Measurements from ENCODE around the gene PRR5L. TPM values are rescaled to one million over a fixed set of nuclear protein-coding genes. Genes with fewer than 3 reads are reported as not detected.

Gene PRR5L
- total and polyA plus RNA-seq, 9 of the 15 experiments (the other 6 are each of a cell fraction or from before 2014, with no cell fraction given) = 0.11 to 0.60 (median 0.36) TPM; not detected in 2

DNA sequence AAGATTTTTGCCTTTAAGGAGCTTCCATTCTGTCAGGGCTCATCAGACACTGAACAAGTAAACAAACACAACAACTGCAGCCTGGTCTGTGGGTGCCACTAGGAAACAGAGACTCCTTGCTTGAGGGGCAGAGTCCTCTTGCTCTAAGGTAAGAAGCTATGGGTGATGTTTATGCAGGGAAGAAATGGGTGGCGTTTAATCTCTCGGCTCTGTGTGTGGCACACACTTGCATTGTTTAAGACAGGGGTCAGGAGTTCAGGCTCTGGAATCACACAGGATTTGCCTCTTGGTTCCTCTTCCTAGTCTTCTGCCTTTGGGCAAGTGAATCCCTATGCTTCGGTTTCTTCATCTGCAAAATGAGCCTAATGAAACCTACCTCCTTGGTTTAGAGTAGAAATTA is 90.3 kb downstream of the PRR5L start:
- no peak overlapping the region for H3K4me3 ChIP-seq
- H3K9ac ChIP-seq (ENCODE audit: insufficient read depth in 1 of 2, low read depth in 2 of 2, low read length in 2 of 2) = no peak overlapping the region
- TF ChIP-seq ZHX1 (conservative IDR thresholded peaks at IDR 0.05; ENCODE audit: low read length) (no peak), U2AF1 (optimal IDR thresholded peaks at IDR 0.05; ENCODE audit: low read depth, low read length) (no peak), CBX1 (IDR thresholded peaks at IDR 0.05; ENCODE audit: low read depth) (no peak), ZNF436 (CRISPR knock-in tag; IDR thresholded peaks at IDR 0.05) (no peak), RBM15 (IDR thresholded peaks at IDR 0.05; ENCODE audit: insufficient read depth, low read length) (no peak), PRPF4 (IDR thresholded peaks at IDR 0.05; ENCODE audit: insufficient read depth, low read depth, low read length, poor library complexity, severe bottlenecking) (no peak), ZNF584 (CRISPR knock-in tag; IDR thresholded peaks at IDR 0.05; ENCODE audit: low read depth) (no peak)
- no peaks in the 10 kb centered on the region for H3K9me3 ChIP-seq (replicated peaks; ENCODE audit: control insufficient read depth, insufficient read depth, low read depth, low read length)
- no peaks in the 10 kb centered on the region for H4K20me1 ChIP-seq (replicated peaks; ENCODE audit: control insufficient read depth, insufficient read depth, low read length)
- ChIA-PET POLR2A (no interaction called here), CTCF (ENCODE audit: low intra/inter-chr PET ratio) (no interaction called here)
- H2AFZ ChIP-seq (ENCODE audit: low read depth, low read length) = no peak overlapping the region
- H3K27ac ChIP-seq (ENCODE audit: extremely low read depth, low read depth, low read length) = no peak overlapping the region
- BruUV-seq (replicated peaks) = no TSS peak
- peaks cover 0 to 5% of the 10 kb centered on the region in 2 experiments for H3K27me3 ChIP-seq (ENCODE audit: control insufficient read depth in 2 of 2, insufficient read depth in 2 of 2, low read length in 2 of 2)
- intact Hi-C loops (cut with micrococcal nuclease) = no loop called here
- H3K4me1 ChIP-seq (replicated peaks in 1 of 2; ENCODE audit: control insufficient read depth in 2 of 2, insufficient read depth in 2 of 2, low read length in 2 of 2) = peaks cover 0 to 4% of the 10 kb centered on the region in 2 experiments; a peak in 1 of 5 replicates
- no peak overlapping the region for H3K4me2 ChIP-seq (ENCODE audit: insufficient read depth, low read length)
- FAIRE-seq (no peak), DNase-seq (ENCODE audit: extremely low read depth in 1 of 4, low spot score in 3 of 4) (no peak), ATAC-seq (no peak)
- WGBS (ENCODE audit: insufficient coverage, low coverage, missing lambda C conversion rate) = 10% methylated on average over 3 of the region's 3 CpGs
- H3K9me1 ChIP-seq (ENCODE audit: control insufficient read depth, insufficient read depth, low read length) = no peaks in the 10 kb centered on the region
- H3K79me2 ChIP-seq (ENCODE audit: control insufficient read depth, insufficient read depth, low read length) = no peaks in the 10 kb centered on the region
- in situ Hi-C loops (cut with MboI) = no loop called here
- H3K36me3 ChIP-seq (ENCODE audit: control insufficient read depth, insufficient read depth, low read length) = no peaks in the 10 kb centered on the region

Measured in K562 (cell line).